Suprapubic skin (tissue), 4 donors: ENCODE measurements around the gene CHRNA10. TPM values are rescaled to one million over a fixed set of nuclear protein-coding genes. Genes with fewer than 3 reads are reported as not detected.

Source experiments
- DNase-seq, 2 donors: peaks; one replicate each; pipeline ENCODE4 v3.0.0-alpha.2; 2019; ENCODE audit warnings: low spot score in 2 of 2
- H3K27ac ChIP-seq: fragments of 200-600 bp; sonication (generic); one replicate; pipeline ENCODE4 v1.5.1; 2019
- H3K27me3 ChIP-seq: fragments of 200-600 bp; sonication (generic); one replicate; pipeline ENCODE4 v1.5.1; 2019
- H3K36me3 ChIP-seq: fragments of 200-600 bp; sonication (generic); one replicate; pipeline ENCODE4 v1.5.1; 2019
- H3K4me1 ChIP-seq: fragments of 200-600 bp; sonication (generic); one replicate; pipeline ENCODE4 v1.5.1; 2019
- H3K4me3 ChIP-seq: fragments of 200-600 bp; sonication (generic); one replicate; pipeline ENCODE4 v1.5.1; 2019; ENCODE audit warnings: mild to moderate bottlenecking
- H3K9me3 ChIP-seq: fragments of 200-600 bp; sonication (generic); one replicate; pipeline ENCODE4 v1.5.1; 2019
- EP300 ChIP-seq: sonication (generic); formaldehyde crosslinking; IDR thresholded peaks from one replicate; pipeline ENCODE4 v1.6.1; 2017; ENCODE audit warnings: antibody characterized with exemption
- POLR2A ChIP-seq, 2 donors: fragments of 450-650 bp; IDR thresholded peaks; one replicate each; pipeline ENCODE4 v1.6.1; 2017; ENCODE audit warnings: antibody characterized with exemption in 2 of 2, mild to moderate bottlenecking in 2 of 2, moderate library complexity in 2 of 2
- POLR2AphosphoS5 ChIP-seq, 3 donors: sonication (generic); formaldehyde crosslinking; IDR thresholded peaks; one replicate each; pipeline ENCODE4 v1.6.1; 2017; ENCODE audit warnings: antibody characterized with exemption in 3 of 3
- WGBS: methylation state at CpG from one replicate; pipeline ENCODE4 v1.1.5; 2018; 5-methylcytosine and 5-hydroxymethylcytosine counted together
- total RNA-seq, 4 donors: library from RNA; depleted of rRNA; stranded (reverse); fragments of >200 nt; gene quantifications; one replicate each; pipeline ENCODE4 v1.1.0, GENCODE V29; 2016
- TF ChIP-seq, protein P1 (sequence below), 2 donors: fragments of 200-600 bp in 1 of 2; fragments of 450-650 bp in 1 of 2; sonication (generic) in 1 of 2; IDR thresholded peaks; one replicate each; pipeline ENCODE4 v1.5.1; 2016 to 2019; ENCODE audit warnings: antibody characterized with exemption in 2 of 2, mild to moderate bottlenecking in 1 of 2, moderate library complexity in 1 of 2

Gene CHRNA10
- total RNA-seq, 4 donors from 2014 or later: 0.73 to 2.3 (median 0.89) TPM; not detected in 1

DNA sequence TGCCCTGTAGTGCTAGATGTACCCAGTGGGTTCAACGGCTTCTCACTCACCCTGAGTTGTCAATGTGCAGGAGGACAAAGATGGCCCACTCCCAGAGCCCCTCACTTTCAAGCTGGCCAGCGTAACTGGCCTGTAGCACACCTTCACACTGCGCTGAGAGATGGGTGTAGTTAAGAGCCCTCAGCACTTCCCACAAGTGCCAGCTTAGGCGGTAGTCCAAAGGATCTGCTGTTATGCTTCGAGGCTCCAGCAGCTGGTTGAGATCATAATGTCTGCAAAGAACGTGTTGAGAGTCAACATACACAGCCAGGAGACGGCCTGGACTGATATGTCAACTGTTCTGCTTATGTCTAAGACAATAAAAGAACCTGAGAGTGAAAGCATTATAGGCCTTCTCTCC, 14.7 kb upstream of the CHRNA10 start:
- Histone ChIP-seq H3K4me1 (no peaks in the 10 kb centered on the region), H3K27me3 (no peaks in the 10 kb centered on the region), H3K9me3 (no peaks in the 10 kb centered on the region), H3K36me3 (peaks cover 97% of the 10 kb centered on the region), H3K27ac (no peak overlapping the region), H3K4me3 (no peak overlapping the region)
- no peak for TF ChIP-seq POLR2A (IDR thresholded peaks at IDR 0.05)
- TF ChIP-seq POLR2AphosphoS5 (IDR thresholded peaks at IDR 0.05): no peak
- no peak for TF ChIP-seq EP300
- TF ChIP-seq, protein P1, sequence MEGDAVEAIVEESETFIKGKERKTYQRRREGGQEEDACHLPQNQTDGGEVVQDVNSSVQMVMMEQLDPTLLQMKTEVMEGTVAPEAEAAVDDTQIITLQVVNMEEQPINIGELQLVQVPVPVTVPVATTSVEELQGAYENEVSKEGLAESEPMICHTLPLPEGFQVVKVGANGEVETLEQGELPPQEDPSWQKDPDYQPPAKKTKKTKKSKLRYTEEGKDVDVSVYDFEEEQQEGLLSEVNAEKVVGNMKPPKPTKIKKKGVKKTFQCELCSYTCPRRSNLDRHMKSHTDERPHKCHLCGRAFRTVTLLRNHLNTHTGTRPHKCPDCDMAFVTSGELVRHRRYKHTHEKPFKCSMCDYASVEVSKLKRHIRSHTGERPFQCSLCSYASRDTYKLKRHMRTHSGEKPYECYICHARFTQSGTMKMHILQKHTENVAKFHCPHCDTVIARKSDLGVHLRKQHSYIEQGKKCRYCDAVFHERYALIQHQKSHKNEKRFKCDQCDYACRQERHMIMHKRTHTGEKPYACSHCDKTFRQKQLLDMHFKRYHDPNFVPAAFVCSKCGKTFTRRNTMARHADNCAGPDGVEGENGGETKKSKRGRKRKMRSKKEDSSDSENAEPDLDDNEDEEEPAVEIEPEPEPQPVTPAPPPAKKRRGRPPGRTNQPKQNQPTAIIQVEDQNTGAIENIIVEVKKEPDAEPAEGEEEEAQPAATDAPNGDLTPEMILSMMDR (IDR thresholded peaks at IDR 0.05): no peak
- 63% methylated on average over 4 of the region's 7 CpGs for WGBS
- no peak for DNase-seq

DNA sequence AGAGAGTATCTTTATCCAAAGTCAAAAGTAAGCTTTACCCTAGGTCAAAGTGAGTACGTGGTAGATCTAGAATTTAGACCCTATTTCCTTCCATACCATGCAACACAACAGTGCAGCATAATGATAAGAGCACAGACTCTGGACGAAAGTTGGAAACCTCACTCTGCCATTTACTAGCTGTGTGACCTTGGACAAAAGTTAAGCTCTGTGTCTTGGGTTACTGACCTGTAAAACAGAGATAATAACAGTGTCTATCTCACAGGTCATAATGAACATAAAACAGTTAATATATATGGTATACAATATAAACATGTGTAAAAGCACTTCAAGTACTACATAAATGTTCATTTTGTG, 13.6 kb upstream of the CHRNA10 start:
- Histone ChIP-seq H3K9me3 (no peaks in the 10 kb centered on the region), H3K27ac (no peak overlapping the region), H3K36me3 (peaks cover 97% of the 10 kb centered on the region), H3K4me3 (no peak overlapping the region), H3K27me3 (no peaks in the 10 kb centered on the region), H3K4me1 (no peaks in the 10 kb centered on the region)
- DNase-seq: no peak
- no peak for TF ChIP-seq POLR2A (IDR thresholded peaks at IDR 0.05)
- no peak for TF ChIP-seq EP300
- TF ChIP-seq, protein P1 (IDR thresholded peaks at IDR 0.05): no peak
- 80% methylated on average over 2 of the region's 2 CpGs for WGBS

DNA sequence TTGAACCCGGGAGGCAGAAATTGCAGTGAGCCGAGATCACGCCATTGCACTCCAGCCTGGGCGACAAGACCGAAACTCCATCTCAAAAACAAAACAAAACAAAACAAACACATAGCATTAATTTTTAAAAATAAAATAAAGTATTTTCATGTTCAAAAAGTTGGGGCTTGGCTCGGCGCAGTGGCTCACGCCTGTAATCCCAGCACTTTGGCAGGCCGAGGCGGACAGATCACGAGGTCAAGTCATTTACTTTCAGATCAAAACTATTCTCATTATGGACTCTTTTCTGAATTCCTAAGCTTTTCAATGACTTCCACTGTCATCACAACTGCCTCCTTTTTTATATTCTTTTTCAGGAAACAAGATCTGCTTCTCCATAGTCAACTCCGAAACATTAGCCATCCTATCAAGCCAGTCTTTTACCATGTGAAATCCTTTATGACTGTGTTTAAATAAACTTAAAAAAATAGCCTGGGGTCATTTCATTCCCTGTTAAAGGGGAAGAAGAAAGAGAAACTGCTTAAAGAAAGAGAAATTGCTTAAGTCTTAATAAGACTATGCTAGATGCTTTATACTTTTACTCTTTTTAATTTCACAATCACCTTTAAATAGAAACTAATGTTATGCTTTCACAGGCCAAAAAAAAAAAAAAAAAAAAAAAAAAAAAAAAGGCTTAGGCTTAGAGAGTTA, 13.1 kb upstream of the CHRNA10 start:
- H3K4me3 ChIP-seq: no peak overlapping the region
- no peak overlapping the region for H3K27ac ChIP-seq
- WGBS: 94% methylated on average over 12 of the region's 12 CpGs
- TF ChIP-seq EP300: no peak
- TF ChIP-seq POLR2AphosphoS5 (IDR thresholded peaks at IDR 0.05): no peak
- no peak for TF ChIP-seq POLR2A (IDR thresholded peaks at IDR 0.05)
- TF ChIP-seq, protein P1 (IDR thresholded peaks at IDR 0.05): no peak
- H3K27me3 ChIP-seq: no peaks in the 10 kb centered on the region
- H3K36me3 ChIP-seq: peaks cover 97% of the 10 kb centered on the region
- no peaks in the 10 kb centered on the region for H3K4me1 ChIP-seq
- H3K9me3 ChIP-seq: no peaks in the 10 kb centered on the region
- DNase-seq: no peak

DNA sequence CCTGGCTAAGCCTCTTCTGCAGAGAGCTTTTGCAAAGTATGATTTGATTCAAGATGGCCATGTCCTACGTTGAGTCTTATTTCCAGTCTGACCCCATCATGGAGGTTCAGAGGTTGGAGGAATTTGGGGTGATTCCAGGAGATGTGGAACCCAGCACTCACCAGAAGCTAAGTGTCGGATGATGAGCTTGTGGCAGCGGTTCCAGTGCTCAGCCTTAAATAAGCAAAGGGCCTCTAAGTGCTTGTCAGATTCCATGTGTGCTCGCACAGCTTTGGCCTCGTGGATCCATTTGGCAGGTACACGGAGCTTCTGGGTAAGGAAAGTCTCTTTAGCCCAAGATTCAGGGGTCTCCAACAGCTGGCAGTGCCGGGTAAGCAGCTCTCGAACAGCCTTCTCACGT, 11.9 kb upstream of the CHRNA10 start:
- no peak for DNase-seq
- H3K36me3 ChIP-seq: peaks cover 99% of the 10 kb centered on the region

DNA sequence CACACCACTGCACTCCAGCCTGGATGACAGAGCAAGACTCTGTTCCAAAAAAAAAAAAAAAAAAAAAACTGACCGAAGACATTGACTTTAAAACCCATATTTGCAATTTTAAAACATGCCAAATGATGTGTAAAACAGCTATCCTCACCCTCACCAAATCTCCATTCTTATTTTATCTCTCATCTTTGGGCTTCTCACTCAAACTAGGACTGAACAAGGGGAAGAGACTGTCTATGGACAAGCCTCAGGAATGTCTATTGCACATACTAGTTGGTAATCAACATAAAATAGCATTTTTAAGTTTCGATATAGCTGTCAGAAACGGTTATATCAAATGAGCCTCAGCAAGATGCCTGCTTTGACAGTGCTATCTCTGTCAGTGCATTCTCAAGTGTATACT, 7.9 kb upstream of the CHRNA10 start:
- DNase-seq: no peak
- no peaks in the 10 kb centered on the region for H3K27me3 ChIP-seq
- TF ChIP-seq POLR2A (IDR thresholded peaks at IDR 0.05): no peak
- no peak for TF ChIP-seq EP300
- no peak for TF ChIP-seq POLR2AphosphoS5 (IDR thresholded peaks at IDR 0.05)
- TF ChIP-seq, protein P1 (IDR thresholded peaks at IDR 0.05): no peak
- no peaks in the 10 kb centered on the region for H3K9me3 ChIP-seq
- WGBS: 93% methylated on average over 3 of the region's 3 CpGs
- no peak overlapping the region for H3K4me3 ChIP-seq
- no peaks in the 10 kb centered on the region for H3K4me1 ChIP-seq
- H3K36me3 ChIP-seq: peaks cover 100% of the 10 kb centered on the region
- H3K27ac ChIP-seq: no peak overlapping the region

More for the DNA sequence above, 11.9 kb upstream of the CHRNA10 start:
- Histone ChIP-seq H3K9me3 (no peaks in the 10 kb centered on the region), H3K27me3 (no peaks in the 10 kb centered on the region), H3K4me1 (no peaks in the 10 kb centered on the region), H3K4me3 (no peak overlapping the region), H3K27ac (no peak overlapping the region)
- 92% methylated on average over 9 of the region's 9 CpGs for WGBS
- TF ChIP-seq POLR2AphosphoS5 (IDR thresholded peaks at IDR 0.05) (no peak), POLR2A (IDR thresholded peaks at IDR 0.05) (no peak), EP300 (no peak)
- TF ChIP-seq, protein P1 (IDR thresholded peaks at IDR 0.05): no peak
